ENCODE results near the gene DAB2.

- TF ChIP-seq LEF1 (IDR thresholded peaks at IDR 0.05; ENCODE audit: borderline replicate concordance) (no peak), BHLHE40 (IDR thresholded peaks at IDR 0.05; ENCODE audit: borderline replicate concordance) (no peak), SUZ12 (IDR thresholded peaks at IDR 0.05) (no peak), SP1 (IDR thresholded peaks at IDR 0.05) (no peak)
These were observed 11.9 kb downstream of the DAB2 start for GRCh38 chr5:39412721-39413394.

Measured in HEK293T (cell line).